HEK293T (cell line): ENCODE results near the gene TENM3.

ENCODE experiments used
- CTCF ChIA-PET: fragments of 350-600 bp; formaldehyde crosslinking; extraction: SDS; loops from one replicate; lab custom pipeline; 2021; ENCODE audit warnings: antibody characterized with exemption, inconsistent platforms; lab: Yijun Ruan, JAX
- POLR2A ChIA-PET: fragments of 350-600 bp; formaldehyde crosslinking; extraction: SDS; loops from one replicate; lab custom pipeline; 2020; ENCODE audit warnings: antibody characterized with exemption, inconsistent platforms; lab: Yijun Ruan, JAX
- DNase-seq: peaks from one replicate; pipeline ENCODE4 v3.0.0; 2012; ENCODE audit warnings: mixed read lengths; ENCODE audit errors: extremely low spot score
- ARNT ChIP-seq: fragments of 450-650 bp; IDR thresholded peaks from 2 replicates; pipeline ENCODE4 v1.6.1; 2017; ENCODE audit warnings: mild to moderate bottlenecking
- BHLHE40 ChIP-seq: fragments of 450-650 bp; IDR thresholded peaks from 2 replicates; pipeline ENCODE4 v1.6.1; 2016; ENCODE audit warnings: mild to moderate bottlenecking, moderate library complexity, borderline replicate concordance
- CTBP1 ChIP-seq: fragments of 450-650 bp; IDR thresholded peaks from 2 replicates; pipeline ENCODE4 v1.6.1; 2016; ENCODE audit warnings: borderline replicate concordance
- ELF4 ChIP-seq: fragments of 450-650 bp; IDR thresholded peaks from 2 replicates; pipeline ENCODE4 v1.6.1; 2017; ENCODE audit warnings: antibody characterized with exemption
- FOXA1 ChIP-seq: fragments of 450-650 bp; IDR thresholded peaks from 2 replicates; pipeline ENCODE4 v1.6.1; 2016; ENCODE audit warnings: mild to moderate bottlenecking
- FOXK2 ChIP-seq: fragments of 450-650 bp; IDR thresholded peaks from 2 replicates; pipeline ENCODE4 v1.6.1; 2016; ENCODE audit warnings: mild to moderate bottlenecking
- FOXM1 ChIP-seq: fragments of 450-650 bp; IDR thresholded peaks from 2 replicates; pipeline ENCODE4 v1.6.1; 2017; ENCODE audit warnings: mild to moderate bottlenecking, borderline replicate concordance
- HDGF ChIP-seq: fragments of 450-650 bp; IDR thresholded peaks from 2 replicates; pipeline ENCODE4 v1.6.1; 2017; ENCODE audit warnings: antibody characterized with exemption, borderline replicate concordance
- L3MBTL2 ChIP-seq: fragments of 450-650 bp; conservative IDR thresholded peaks from 2 replicates; pipeline ENCODE4 v1.6.1; 2016; ENCODE audit warnings: mild to moderate bottlenecking
- LEF1 ChIP-seq: fragments of 450-650 bp; IDR thresholded peaks from 2 replicates; pipeline ENCODE4 v1.6.1; 2017; ENCODE audit warnings: mild to moderate bottlenecking, borderline replicate concordance
- NFRKB ChIP-seq: fragments of 450-650 bp; IDR thresholded peaks from 2 replicates; pipeline ENCODE4 v1.6.1; 2016; ENCODE audit warnings: mild to moderate bottlenecking, moderate library complexity
- PKNOX1 ChIP-seq: fragments of 450-650 bp; IDR thresholded peaks from 2 replicates; pipeline ENCODE4 v1.6.1; 2016
- SP1 ChIP-seq: fragments of 450-650 bp; IDR thresholded peaks from 2 replicates; pipeline ENCODE4 v1.6.1; 2017
- SUZ12 ChIP-seq: fragments of 450-650 bp; IDR thresholded peaks from 2 replicates; pipeline ENCODE4 v1.6.1; 2016; ENCODE audit warnings: mild to moderate bottlenecking
- TARDBP ChIP-seq: fragments of 450-650 bp; IDR thresholded peaks from 2 replicates; pipeline ENCODE4 v1.6.1; 2016
- ZNF384 ChIP-seq: fragments of 450-650 bp; IDR thresholded peaks from 2 replicates; pipeline ENCODE4 v1.6.1; 2016

The TENM3 gene

GRCh38 chr4:182752158-182752910, 509.1 kb downstream of the TENM3 start:
- ChIA-PET CTCF (interaction anchor here (0.7 to 0.9 kb wide), 2 partner anchors 10 to 14 kb away, joined by 3 read pairs; no protein-coding TSS in a partner anchor), POLR2A (no interaction called here)
- no peak for DNase-seq
- TF ChIP-seq LEF1 (no peak), SP1 (no peak), SUZ12 (no peak), ZNF384 (no peak), CTBP1 (no peak), TARDBP (no peak), FOXA1 (no peak), HDGF (no peak), FOXK2 (no peak), L3MBTL2 (no peak), BHLHE40 (no peak), FOXM1 (no peak), ELF4 (no peak), PKNOX1 (no peak), NFRKB (no peak), ARNT (no peak)

- TF ChIP-seq FOXK2 (no peak), SUZ12 (no peak), SP1 (no peak), TARDBP (no peak)
- POLR2A ChIA-PET = no interaction called here
- CTCF ChIA-PET = no interaction called here
- DNase-seq = no peak
Measured at GRCh38 chr4:182754895-182755294, 511.7 kb downstream of the TENM3 start.

GRCh38 chr4:182756161-182756690, 513.0 kb downstream of the TENM3 start:
- TF ChIP-seq SP1 (no peak), CTBP1 (no peak), ARNT (no peak), ELF4 (no peak), SUZ12 (no peak), FOXM1 (no peak), ZNF384 (no peak), PKNOX1 (no peak), HDGF (no peak), NFRKB (no peak), FOXA1 (no peak), BHLHE40 (no peak), LEF1 (no peak), L3MBTL2 (no peak), FOXK2 (no peak), TARDBP (no peak)
- no peak for DNase-seq
- CTCF ChIA-PET = no interaction called here
- POLR2A ChIA-PET = no interaction called here

- ChIA-PET POLR2A (no interaction called here), CTCF (interaction anchor here (1.0 kb wide), 1 partner anchor 11 kb away, joined by 4 read pairs; no protein-coding TSS in a partner anchor)
- no peak for DNase-seq
- no peak for TF ChIP-seq ZNF384
- no peak for TF ChIP-seq NFRKB
- no peak for TF ChIP-seq SP1
- no peak for TF ChIP-seq PKNOX1
- no peak for TF ChIP-seq ELF4
- no peak for TF ChIP-seq FOXA1
- no peak for TF ChIP-seq SUZ12
- TF ChIP-seq FOXK2 = no peak
- no peak for TF ChIP-seq LEF1
Measured at GRCh38 chr4:182758273-182758672, 515.1 kb downstream of the TENM3 start.

- ChIA-PET CTCF (no interaction called here), POLR2A (no interaction called here)
Measured at GRCh38 chr4:182760551-182761043, 517.4 kb downstream of the TENM3 start.

More at GRCh38 chr4:182760551-182761043, 517.4 kb downstream of the TENM3 start:
- TF ChIP-seq SUZ12 = no peak
- TF ChIP-seq FOXM1 = no peak
- no peak for TF ChIP-seq PKNOX1
- TF ChIP-seq ELF4 = no peak
- no peak for TF ChIP-seq SP1
- no peak for TF ChIP-seq LEF1
- TF ChIP-seq NFRKB = no peak
- no peak for TF ChIP-seq L3MBTL2
- no peak for TF ChIP-seq ARNT
- TF ChIP-seq HDGF = no peak
- TF ChIP-seq CTBP1 = no peak
- TF ChIP-seq FOXK2 = no peak
- no peak for TF ChIP-seq TARDBP
- TF ChIP-seq FOXA1 = no peak
- TF ChIP-seq ZNF384 = no peak
- DNase-seq = no peak
